CD14-positive monocyte (primary cell): ENCODE data around the gene TLCD1. TPM values are rescaled to one million over a fixed set of nuclear protein-coding genes. Genes with fewer than 3 reads are reported as not detected.
A peak's percentile ranks its signal among the peaks of the same experiment; 100 is the strongest.

Experiments used
- DNase-seq, 3 donors: peaks; one replicate each; pipeline ENCODE4 v3.0.0-alpha.2; 2011 to 2022
- H2AFZ ChIP-seq: 2 replicates; pipeline ENCODE4 v1.6.0; 2012; ENCODE audit warnings: mild to moderate bottlenecking, low read depth, low read length, inconsistent platforms; ENCODE audit not compliant: insufficient read depth, poor library complexity, severe bottlenecking
- H3K27ac ChIP-seq, 2 donors: 1 replicate in 1 of 2; 2 replicates in 1 of 2; pipeline ENCODE4 v1.5.1; 2012 to 2013; ENCODE audit warnings: low read length in 2 of 2, control low read depth in 1 of 2, inconsistent platforms in 1 of 2, low read depth in 1 of 2, mild to moderate bottlenecking in 1 of 2
- H3K27me3 ChIP-seq, 2 donors: one replicate each; pipeline versions ENCODE4 v1.6.0 to v1.6.1; 2011 to 2013; ENCODE audit warnings: low read length in 2 of 2; ENCODE audit not compliant: control insufficient read depth in 2 of 2, insufficient read depth in 2 of 2
- H3K36me3 ChIP-seq, 2 donors: replicated peaks in 1 of 2; 1 replicate in 1 of 2; 2 replicates in 1 of 2; pipeline versions ENCODE4 v1.5.1 to v1.6.1; 2012 to 2013; ENCODE audit warnings: low read length in 2 of 2, control low read depth in 1 of 2, inconsistent platforms in 1 of 2, mild to moderate bottlenecking in 1 of 2; ENCODE audit not compliant: insufficient read depth in 2 of 2, control insufficient read depth in 1 of 2
- H3K4me1 ChIP-seq, 2 donors: 1 replicate in 1 of 2; 2 replicates in 1 of 2; pipeline versions ENCODE4 v1.5.1 to v1.6.1; 2012 to 2013; ENCODE audit warnings: low read length in 2 of 2, control low read depth in 1 of 2, inconsistent platforms in 1 of 2, mild to moderate bottlenecking in 1 of 2, moderate library complexity in 1 of 2; ENCODE audit not compliant: insufficient read depth in 2 of 2, control insufficient read depth in 1 of 2
- H3K4me2 ChIP-seq: replicated peaks from 2 replicates; pipeline ENCODE3; 2012; ENCODE audit warnings: low read length, moderate library complexity, mild to moderate bottlenecking; ENCODE audit not compliant: poor library complexity, severe bottlenecking; ENCODE audit errors: extremely low read depth
- H3K4me3 ChIP-seq, 3 experiments: fragments of 200-600 bp in 1 of 3; sonication (generic) in 1 of 3; replicated peaks in 1 of 3; 1 replicate in 2 of 3; 2 replicates in 1 of 3; pipeline ENCODE4 v1.5.1; 2011 to 2013; ENCODE audit warnings: low read length in 3 of 3, mild to moderate bottlenecking in 3 of 3, control low read depth in 2 of 3, low read depth in 2 of 3, inconsistent platforms in 1 of 3, moderate library complexity in 1 of 3
- H3K79me2 ChIP-seq: 2 replicates; pipeline ENCODE4 v1.6.0; 2012; ENCODE audit warnings: mild to moderate bottlenecking, control low read depth, inconsistent platforms, low read length, moderate library complexity; ENCODE audit not compliant: insufficient read depth
- H3K9ac ChIP-seq: 2 replicates; pipeline ENCODE4 v1.6.0; 2017; ENCODE audit warnings: low read length, mild to moderate bottlenecking; ENCODE audit not compliant: insufficient read depth, poor library complexity, severe bottlenecking
- H3K9me3 ChIP-seq, 2 donors: replicated peaks in 1 of 2; 1 replicate in 1 of 2; 2 replicates in 1 of 2; pipeline versions ENCODE4 v1.5.1 to v1.6.1; 2012 to 2013; ENCODE audit warnings: low read length in 2 of 2, control low read depth in 1 of 2; ENCODE audit not compliant: control insufficient read depth in 1 of 2, insufficient read depth in 1 of 2
- H4K20me1 ChIP-seq: 2 replicates; pipeline ENCODE4 v1.6.0; 2012; ENCODE audit warnings: mild to moderate bottlenecking, low read length, control low read depth, moderate library complexity; ENCODE audit not compliant: insufficient read depth
- H3K27ac Mint-ChIP-seq, 7 donors: one replicate each; pipeline ENCODE4 v1.8.0; 2020; ENCODE audit warnings: mild to moderate bottlenecking in 7 of 7, mixed read lengths in 7 of 7, moderate library complexity in 6 of 7, inconsistent platforms in 2 of 7
- H3K27me3 Mint-ChIP-seq, 3 donors: one replicate each; pipeline ENCODE4 v1.8.0; 2021 to 2022; ENCODE audit warnings: low read depth in 3 of 3, mild to moderate bottlenecking in 3 of 3, mixed read lengths in 3 of 3, moderate library complexity in 3 of 3, inconsistent platforms in 1 of 3
- H3K36me3 Mint-ChIP-seq, 2 donors: one replicate each; pipeline ENCODE4 v1.8.0; 2020; ENCODE audit warnings: mixed read lengths in 2 of 2, inconsistent platforms in 1 of 2, mild to moderate bottlenecking in 1 of 2
- H3K4me1 Mint-ChIP-seq: one replicate; pipeline ENCODE4 v1.8.0; 2020; ENCODE audit warnings: mild to moderate bottlenecking, mixed read lengths
- H3K4me3 Mint-ChIP-seq, 2 donors: one replicate each; pipeline ENCODE4 v1.8.0; 2020; ENCODE audit warnings: mild to moderate bottlenecking in 2 of 2, mixed read lengths in 2 of 2, moderate library complexity in 1 of 2
- H3K9me3 Mint-ChIP-seq, 7 donors: one replicate each; pipeline ENCODE4 v1.8.0; 2020 to 2022; ENCODE audit warnings: mixed read lengths in 7 of 7, mild to moderate bottlenecking in 6 of 7, moderate library complexity in 6 of 7, inconsistent platforms in 2 of 7
- CTCF ChIP-seq: fragments of 200-600 bp; IDR thresholded peaks from one replicate; pipeline ENCODE4 v1.8.0; 2022; ENCODE audit warnings: antibody characterized with exemption, mild to moderate bottlenecking
- WGBS: methylation state at CpG from one replicate; pipeline ENCODE4 v1.1.5; 2013; ENCODE audit warnings: missing lambda C conversion rate; ENCODE audit not compliant: insufficient coverage; 5-methylcytosine and 5-hydroxymethylcytosine counted together
- intact Hi-C, 2 donors: fragments of 100-400 bp; cut with micrococcal nuclease; formaldehyde crosslinking; loops; one replicate each; pipeline versions ENCODE4 v1.15.0 to v1.15.1; 2023
- polyA plus RNA-seq, 3 donors: library from polyadenylated mRNA; depleted of rRNA in 1 of 3; unstranded in 2 of 3; stranded (reverse) in 1 of 3; fragments of 300-500 nt in 2 of 3; fragments of >200 nt in 1 of 3; fragmentation: Illumina TruSeq in 2 of 3; gene quantifications; 1 replicate in 2 of 3; 2 replicates in 1 of 3; pipeline ENCODE4 v1.2.3, GENCODE V29; 2012 to 2021

Gene TLCD1
- polyA plus RNA-seq, 3 donors = 0.79 TPM; not detected in 2

GRCh38 chr17:28745786-28746411 lies 19.9 kb upstream of the TLCD1 start:
- peaks cover 44 to 47% of the 10 kb centered on the region in 2 donors for H3K4me1 ChIP-seq
- Mint-ChIP-seq H3K27ac (no peak overlapping the region), H3K4me3 (peak overlapping the region in 1 of 2 donors; percentile 42), H3K4me1 (peaks cover 29% of the 10 kb centered on the region), H3K9me3 (peaks cover 0 to 5% (median 0%) of the 10 kb centered on the region in 7 donors), H3K36me3 (peaks cover 7 to 8% of the 10 kb centered on the region in 2 donors), H3K27me3 (peaks cover 8 to 26% (median 24%) of the 10 kb centered on the region in 3 donors)
- no peaks in the 10 kb centered on the region for H3K79me2 ChIP-seq
- H3K4me2 ChIP-seq = peak overlapping the region; percentile 90
- peaks cover 4 to 15% of the 10 kb centered on the region in 2 donors for H3K27me3 ChIP-seq
- H4K20me1 ChIP-seq = peaks cover 13% of the 10 kb centered on the region
- no peak overlapping the region for H2AFZ ChIP-seq
- H3K9ac ChIP-seq = no peak overlapping the region
- intact Hi-C loops = loop anchor here in 1 of 2 donors (2.0 to 10.0 kb wide), 2 partner anchors 17 to 209 kb away; partner anchors contain the start of genes NEK8 and PHF12
- no peak for TF ChIP-seq CTCF
- peak overlapping the region in 1 of 3 experiments; percentile 82 for H3K4me3 ChIP-seq
- no peaks in the 10 kb centered on the region for H3K36me3 ChIP-seq
- H3K9me3 ChIP-seq = no peaks in the 10 kb centered on the region
- WGBS = 97% methylated on average over 4 of the region's 4 CpGs
- no peak overlapping the region for H3K27ac ChIP-seq
- no peak for DNase-seq

- no peak for TF ChIP-seq CTCF
- H3K9ac ChIP-seq = peak overlapping the region; percentile 36
- H3K36me3 ChIP-seq = no peaks in the 10 kb centered on the region
- Mint-ChIP-seq H3K4me3 (peak overlapping the region; percentile 76 to 84), H3K9me3 (peaks cover 0 to 5% (median 0%) of the 10 kb centered on the region in 7 donors), H3K4me1 (peaks cover 35% of the 10 kb centered on the region), H3K27ac (peak overlapping the region in 5 of 7 donors; percentile 8 to 81 (median 69)), H3K36me3 (peaks cover 9 to 10% of the 10 kb centered on the region in 2 donors), H3K27me3 (peaks cover 8 to 30% (median 27%) of the 10 kb centered on the region in 3 donors)
- peaks cover 49 to 51% of the 10 kb centered on the region in 2 donors for H3K4me1 ChIP-seq
- H3K4me2 ChIP-seq = peak overlapping the region; percentile 90
- H3K4me3 ChIP-seq = peak overlapping the region; percentile 2 to 82 (median 28)
- peak in 1 of 3 donors; percentile 24 for DNase-seq
- no peaks in the 10 kb centered on the region for H3K79me2 ChIP-seq
- H4K20me1 ChIP-seq = peaks cover 13% of the 10 kb centered on the region
- intact Hi-C loops = loop anchor here in 1 of 2 donors (2.0 to 10.0 kb wide), 2 partner anchors 16 to 210 kb away; partner anchors contain the start of genes NEK8 and PHF12
- 2% methylated on average over 26 of the region's 31 CpGs for WGBS
- H3K9me3 ChIP-seq = no peaks in the 10 kb centered on the region
- H2AFZ ChIP-seq = no peak overlapping the region
- H3K27ac ChIP-seq = no peak overlapping the region
- H3K27me3 ChIP-seq = peaks cover 4 to 15% of the 10 kb centered on the region in 2 donors
Measured at GRCh38 chr17:28744972-28745785, 19.1 kb upstream of the TLCD1 start.
